ENCODE results near the gene PADI6. TPM values are rescaled to one million over a fixed set of nuclear protein-coding genes. Genes with fewer than 3 reads are reported as not detected.

Gene PADI6
- total and polyA plus RNA-seq, 7 experiments from 2014 or later, result not detected

DNA sequence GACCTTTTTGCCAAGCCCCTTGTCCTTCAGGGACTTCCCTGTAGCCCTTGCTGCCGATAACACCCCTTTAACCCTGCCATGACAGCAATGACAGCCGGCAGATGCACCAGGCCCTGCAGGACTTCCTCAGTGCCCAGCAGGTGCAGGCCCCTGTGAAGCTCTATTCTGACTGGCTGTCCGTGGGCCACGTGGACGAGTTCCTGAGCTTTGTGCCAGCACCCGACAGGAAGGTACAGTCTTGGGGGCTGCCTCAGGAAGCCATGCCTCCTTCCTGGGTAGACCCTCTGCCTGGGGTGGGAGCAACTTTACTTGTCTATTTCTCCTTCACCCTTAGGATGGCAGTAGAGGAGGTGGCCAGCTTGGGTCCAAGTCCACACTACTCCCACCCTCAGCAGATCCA is 16.1 kb upstream of the PADI6 start:
- Histone ChIP-seq H3K27ac (ENCODE audit: low read depth, low read length) (no peak overlapping the region), H3K27me3 (ENCODE audit: control insufficient read depth in 2 of 2, insufficient read depth in 2 of 2, low read length in 2 of 2) (no peaks in the 10 kb centered on the region), H3K36me3 (ENCODE audit: control insufficient read depth in 2 of 3, insufficient read depth in 3 of 3, low read length in 3 of 3) (no peaks in the 10 kb centered on the region), H3K9me3 (ENCODE audit: control insufficient read depth in 2 of 3, low read length in 3 of 3) (no peaks in the 10 kb centered on the region), H3K4me3 (ENCODE audit: low read length) (peak overlapping the region; percentile 33), H3K4me1 (ENCODE audit: control insufficient read depth in 2 of 2, insufficient read depth in 2 of 2, low read length in 2 of 2) (peaks cover 0 to 8% of the 10 kb centered on the region in 2 donors)
- peaks cover 0 to 5% (median 0%) of the 10 kb centered on the region in 5 donors for H3K36me3 Mint-ChIP-seq
- POLR2A ChIA-PET, result interaction anchor here (0.5 to 1.7 kb wide), 3 partner anchors 83 to 198 kb away, joined by 3 to 5 read pairs (median 4); partner anchors contain the start of gene RCC2
- CTCF ChIA-PET, result interaction anchor here (1.2 kb wide), 1 partner anchor 19 kb away, joined by 5 read pairs; no protein-coding TSS in a partner anchor
- H3K4me3 Mint-ChIP-seq, result peak overlapping the region; percentile 12 to 82 (median 74)
- H3K27me3 Mint-ChIP-seq, result peaks cover 0 to 11% (median 0%) of the 10 kb centered on the region in 5 donors
- peaks cover 0 to 2% (median 0%) of the 10 kb centered on the region in 11 donors for H3K9me3 Mint-ChIP-seq
- intact Hi-C loops (cut with micrococcal nuclease), result no loop called here
- H3K27ac Mint-ChIP-seq, result peak overlapping the region in 8 of 9 donors; percentile 62 to 94 (median 71)
- DNase-seq, result peak in 2 of 9 donors; percentile 10 to 17
- peaks cover 4 to 22% (median 10%) of the 10 kb centered on the region in 7 donors for H3K4me1 Mint-ChIP-seq
- peak; percentile 67 for ATAC-seq

DNA sequence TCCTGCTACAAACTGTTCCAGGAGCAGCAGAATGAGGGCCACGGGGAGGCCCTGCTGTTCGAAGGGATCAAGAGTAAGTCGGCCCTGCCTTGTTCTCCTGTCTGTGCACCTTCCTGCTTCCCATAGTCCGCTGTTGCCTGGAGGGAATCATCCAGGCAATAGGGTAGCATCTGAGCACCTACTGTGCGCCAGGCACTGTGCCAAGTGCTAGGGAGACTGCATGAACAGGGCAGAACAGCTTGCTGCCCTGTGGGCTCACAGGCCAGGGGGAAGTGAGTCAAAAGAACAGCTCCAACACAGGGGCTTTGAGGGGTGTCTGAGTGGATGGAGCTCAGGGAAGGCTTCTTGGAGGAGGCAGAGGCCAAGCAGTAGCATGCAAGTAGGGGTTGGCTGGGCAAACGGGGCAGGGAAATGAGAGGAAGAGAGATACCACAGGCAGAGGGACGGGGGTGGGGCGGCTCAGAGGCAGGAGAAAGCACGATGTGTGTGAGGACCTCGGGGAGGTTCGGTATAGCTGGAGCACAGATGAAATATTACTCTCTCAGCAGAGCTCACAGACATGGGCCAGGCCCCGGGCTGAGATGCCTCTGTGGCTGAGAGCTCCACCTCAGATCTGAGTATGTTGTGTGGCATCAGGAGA is 15.5 kb upstream of the PADI6 start:
- Mint-ChIP-seq H3K4me3 (peak overlapping the region; percentile 40 to 82 (median 74)), H3K27me3 (peaks cover 0 to 10% (median 0%) of the 10 kb centered on the region in 5 donors), H3K27ac (peak overlapping the region in 8 of 9 donors; percentile 62 to 94 (median 70)), H3K36me3 (peaks cover 0 to 5% (median 0%) of the 10 kb centered on the region in 5 donors), H3K4me1 (peaks cover 4 to 21% (median 10%) of the 10 kb centered on the region in 7 donors), H3K9me3 (peaks cover 0 to 2% (median 0%) of the 10 kb centered on the region in 11 donors)
- ChIA-PET CTCF (interaction anchor here (0.7 to 1.2 kb wide), 2 partner anchors 20 to 842 kb away, joined by 3 to 5 read pairs; partner anchors contain the start of gene RNU1-1), POLR2A (interaction anchor here (0.5 to 1.7 kb wide), 2 partner anchors 84 to 197 kb away, joined by 3 to 4 read pairs; partner anchors contain the start of gene RCC2)
- no peaks in the 10 kb centered on the region for H3K9me3 ChIP-seq (ENCODE audit: control insufficient read depth in 2 of 3, low read length in 3 of 3)
- no peaks in the 10 kb centered on the region for H3K36me3 ChIP-seq (ENCODE audit: control insufficient read depth in 2 of 3, insufficient read depth in 3 of 3, low read length in 3 of 3)
- intact Hi-C loops (cut with micrococcal nuclease), result no loop called here
- peak in 1 of 9 donors; percentile 6 for DNase-seq
- peak; percentile 32 for ATAC-seq
- no peak overlapping the region for H3K27ac ChIP-seq (ENCODE audit: low read depth, low read length)
- H3K4me1 ChIP-seq (ENCODE audit: control insufficient read depth in 2 of 2, insufficient read depth in 2 of 2, low read length in 2 of 2), result peaks cover 0 to 8% of the 10 kb centered on the region in 2 donors
- peak overlapping the region; percentile 33 for H3K4me3 ChIP-seq (ENCODE audit: low read length)
- H3K27me3 ChIP-seq (ENCODE audit: control insufficient read depth in 2 of 2, insufficient read depth in 2 of 2, low read length in 2 of 2), result no peaks in the 10 kb centered on the region

DNA sequence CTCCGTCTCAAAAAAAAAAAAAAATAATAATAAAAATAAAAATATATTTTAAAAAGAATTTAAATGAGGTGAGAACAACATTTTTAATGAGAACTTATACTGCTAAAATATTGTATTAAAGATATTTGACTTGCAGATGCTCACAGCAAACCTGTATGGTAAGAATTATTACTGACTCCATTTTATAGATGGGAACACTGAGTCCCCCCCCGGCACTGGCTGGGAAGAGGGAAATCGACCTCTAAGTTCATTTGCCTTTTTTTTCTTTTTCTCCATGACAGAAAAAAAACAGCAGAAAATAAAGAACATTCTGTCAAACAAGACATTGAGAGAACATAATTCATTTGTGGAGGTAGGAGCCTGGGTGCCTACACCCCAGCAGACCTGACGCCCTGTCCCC is 13.4 kb upstream of the PADI6 start:
- no peaks in the 10 kb centered on the region for H3K9me3 ChIP-seq (ENCODE audit: control insufficient read depth in 2 of 3, low read length in 3 of 3)
- intact Hi-C loops (cut with micrococcal nuclease), result no loop called here
- Mint-ChIP-seq H3K27me3 (peaks cover 0 to under 1% (median 0%) of the 10 kb centered on the region in 5 donors), H3K9me3 (no peaks in the 10 kb centered on the region), H3K36me3 (peaks cover 0 to 5% (median 0%) of the 10 kb centered on the region in 5 donors), H3K27ac (no peak overlapping the region), H3K4me1 (peaks cover 4 to 21% (median 13%) of the 10 kb centered on the region in 7 donors), H3K4me3 (no peak overlapping the region)
- CTCF ChIA-PET, result no interaction called here
- DNase-seq (no peak), ATAC-seq (no peak)
- POLR2A ChIA-PET, result no interaction called here
- H3K27me3 ChIP-seq (ENCODE audit: control insufficient read depth in 2 of 2, insufficient read depth in 2 of 2, low read length in 2 of 2), result no peaks in the 10 kb centered on the region
- H3K27ac ChIP-seq (ENCODE audit: low read depth, low read length), result no peak overlapping the region
- no peaks in the 10 kb centered on the region for H3K36me3 ChIP-seq (ENCODE audit: control insufficient read depth in 2 of 3, insufficient read depth in 3 of 3, low read length in 3 of 3)
- H3K4me3 ChIP-seq (ENCODE audit: low read length), result no peak overlapping the region
- peaks cover 0 to 8% of the 10 kb centered on the region in 2 donors for H3K4me1 ChIP-seq (ENCODE audit: control insufficient read depth in 2 of 2, insufficient read depth in 2 of 2, low read length in 2 of 2)

DNA sequence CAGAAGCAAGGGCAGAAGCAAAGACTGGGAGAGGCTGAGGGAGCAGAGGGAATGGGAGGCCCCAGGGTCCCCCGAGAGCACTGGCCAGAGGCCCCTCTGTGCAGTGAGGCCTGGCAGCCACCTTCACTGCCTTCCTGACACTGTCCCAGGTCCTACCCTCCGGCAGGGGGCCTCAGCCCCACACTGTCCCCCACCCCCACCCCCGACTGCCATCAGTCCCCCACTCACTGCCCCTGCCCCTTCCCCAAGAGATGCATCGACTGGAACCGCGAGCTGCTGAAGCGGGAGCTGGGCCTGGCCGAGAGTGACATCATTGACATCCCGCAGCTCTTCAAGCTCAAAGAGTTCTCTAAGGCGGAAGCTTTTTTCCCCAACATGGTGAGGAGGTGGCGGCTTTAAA is 13.0 kb upstream of the PADI6 start:
- Histone ChIP-seq H3K27me3 (ENCODE audit: control insufficient read depth in 2 of 2, insufficient read depth in 2 of 2, low read length in 2 of 2) (no peaks in the 10 kb centered on the region), H3K9me3 (ENCODE audit: control insufficient read depth in 2 of 3, low read length in 3 of 3) (no peaks in the 10 kb centered on the region), H3K4me3 (ENCODE audit: low read length) (no peak overlapping the region), H3K4me1 (ENCODE audit: control insufficient read depth in 2 of 2, insufficient read depth in 2 of 2, low read length in 2 of 2) (peaks cover 0 to 8% of the 10 kb centered on the region in 2 donors), H3K36me3 (ENCODE audit: control insufficient read depth in 2 of 3, insufficient read depth in 3 of 3, low read length in 3 of 3) (no peaks in the 10 kb centered on the region), H3K27ac (ENCODE audit: low read depth, low read length) (no peak overlapping the region)
- Mint-ChIP-seq H3K27ac (no peak overlapping the region), H3K9me3 (peaks cover 0 to 4% (median 0%) of the 10 kb centered on the region in 11 donors), H3K4me3 (no peak overlapping the region), H3K36me3 (peaks cover 0 to 5% (median 0%) of the 10 kb centered on the region in 5 donors), H3K4me1 (peaks cover 4 to 21% (median 13%) of the 10 kb centered on the region in 7 donors), H3K27me3 (peaks cover 0 to 3% (median 0%) of the 10 kb centered on the region in 5 donors)
- ATAC-seq (no peak), DNase-seq (no peak)
- CTCF ChIA-PET, result no interaction called here
- POLR2A ChIA-PET, result no interaction called here
- intact Hi-C loops (cut with micrococcal nuclease), result no loop called here

DNA sequence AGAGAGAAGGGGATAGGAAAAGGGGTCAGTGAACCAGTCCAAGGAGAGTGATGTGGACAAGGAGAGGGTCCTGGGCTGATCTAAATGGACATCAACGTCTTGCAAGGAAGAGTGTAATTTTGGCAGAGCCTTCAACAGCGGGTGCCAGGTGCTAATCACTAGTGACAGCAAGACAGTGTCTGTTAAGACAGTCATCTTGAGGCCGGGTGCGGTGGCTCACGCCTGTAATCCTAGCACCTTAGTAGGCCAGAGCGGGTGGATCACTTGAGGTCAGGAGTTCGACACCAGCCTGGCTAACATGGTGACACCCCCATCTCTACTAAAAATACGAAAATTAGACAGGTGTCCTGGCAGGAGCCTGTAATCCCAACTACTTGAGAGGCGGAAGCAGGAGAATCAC is 12.2 kb upstream of the PADI6 start:
- Histone ChIP-seq H3K4me3 (ENCODE audit: low read length) (no peak overlapping the region), H3K9me3 (ENCODE audit: control insufficient read depth in 2 of 3, low read length in 3 of 3) (no peaks in the 10 kb centered on the region), H3K27me3 (ENCODE audit: control insufficient read depth in 2 of 2, insufficient read depth in 2 of 2, low read length in 2 of 2) (no peaks in the 10 kb centered on the region), H3K27ac (ENCODE audit: low read depth, low read length) (no peak overlapping the region), H3K4me1 (ENCODE audit: control insufficient read depth in 2 of 2, insufficient read depth in 2 of 2, low read length in 2 of 2) (peaks cover 0 to 8% of the 10 kb centered on the region in 2 donors), H3K36me3 (ENCODE audit: control insufficient read depth in 2 of 3, insufficient read depth in 3 of 3, low read length in 3 of 3) (no peaks in the 10 kb centered on the region)
- DNase-seq, result no peak
- H3K27ac Mint-ChIP-seq, result no peak overlapping the region
- intact Hi-C loops (cut with micrococcal nuclease), result no loop called here
- H3K4me3 Mint-ChIP-seq, result no peak overlapping the region
- H3K9me3 Mint-ChIP-seq, result peaks cover 0 to 4% (median 0%) of the 10 kb centered on the region in 11 donors
- peaks cover 0 to 5% (median 0%) of the 10 kb centered on the region in 5 donors for H3K36me3 Mint-ChIP-seq
- peaks cover 4 to 17% (median 12%) of the 10 kb centered on the region in 7 donors for H3K4me1 Mint-ChIP-seq
- peaks cover 0 to 4% (median 0%) of the 10 kb centered on the region in 5 donors for H3K27me3 Mint-ChIP-seq
- POLR2A ChIA-PET, result no interaction called here
- CTCF ChIA-PET, result no interaction called here
- no peak for ATAC-seq

DNA sequence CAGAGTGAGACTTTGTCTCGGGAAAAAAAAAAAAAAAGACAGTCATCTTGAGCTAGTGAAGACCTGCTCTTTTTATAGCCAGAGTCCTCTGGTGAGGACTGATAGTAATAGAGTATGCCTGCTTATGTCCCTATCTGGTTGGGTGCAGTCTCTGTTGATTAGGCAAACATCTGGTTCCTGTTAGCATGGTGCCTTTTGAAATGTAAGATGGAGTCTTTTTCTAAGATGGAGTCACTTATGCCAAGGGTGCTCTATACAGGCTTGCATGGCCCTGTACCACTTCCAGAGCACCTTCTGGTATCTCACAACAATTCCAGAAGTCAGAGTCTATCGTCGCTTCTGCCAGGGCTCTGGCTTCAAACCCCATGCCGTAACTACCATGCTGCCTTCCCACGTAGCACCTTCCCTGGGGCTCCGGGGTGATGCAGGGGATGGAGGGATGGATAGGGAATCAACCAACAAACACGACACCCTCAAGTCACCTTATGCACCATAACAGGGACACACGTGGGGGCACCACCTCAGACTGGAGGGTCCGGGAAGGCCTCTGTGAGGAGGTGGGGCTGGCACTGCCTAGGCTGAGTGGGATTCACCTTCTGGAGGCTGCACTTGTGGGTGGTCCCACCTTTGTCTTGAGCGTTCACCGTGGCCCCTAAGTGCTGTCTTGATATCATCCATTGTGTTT is 11.6 kb upstream of the PADI6 start:
- peaks cover 0 to 4% (median 0%) of the 10 kb centered on the region in 11 donors for H3K9me3 Mint-ChIP-seq
- no peak for DNase-seq
- H3K36me3 Mint-ChIP-seq, result peaks cover 0 to 5% (median 0%) of the 10 kb centered on the region in 5 donors
- H3K4me1 Mint-ChIP-seq, result peaks cover 4 to 14% (median 12%) of the 10 kb centered on the region in 7 donors
- ATAC-seq, result no peak
- Histone ChIP-seq H3K36me3 (ENCODE audit: control insufficient read depth in 2 of 3, insufficient read depth in 3 of 3, low read length in 3 of 3) (no peaks in the 10 kb centered on the region), H3K27ac (ENCODE audit: low read depth, low read length) (no peak overlapping the region), H3K27me3 (ENCODE audit: control insufficient read depth in 2 of 2, insufficient read depth in 2 of 2, low read length in 2 of 2) (no peaks in the 10 kb centered on the region), H3K4me1 (ENCODE audit: control insufficient read depth in 2 of 2, insufficient read depth in 2 of 2, low read length in 2 of 2) (peaks cover 0 to 8% of the 10 kb centered on the region in 2 donors), H3K4me3 (ENCODE audit: low read length) (no peak overlapping the region), H3K9me3 (ENCODE audit: control insufficient read depth in 2 of 3, low read length in 3 of 3) (no peaks in the 10 kb centered on the region)
- no peak overlapping the region for H3K4me3 Mint-ChIP-seq
- no peak overlapping the region for H3K27ac Mint-ChIP-seq
- CTCF ChIA-PET, result no interaction called here
- intact Hi-C loops (cut with micrococcal nuclease), result no loop called here
- POLR2A ChIA-PET, result no interaction called here
- peaks cover 0 to 4% (median 0%) of the 10 kb centered on the region in 5 donors for H3K27me3 Mint-ChIP-seq

Measured in naive thymus-derived CD4-positive, alpha-beta T cell (primary cell).